Spleen (tissue), 11 donors: ENCODE data around the gene LRRC7. TPM values are rescaled to one million over a fixed set of nuclear protein-coding genes. Genes with fewer than 3 reads are reported as not detected.

Experiments
- DNase-seq: peaks from one replicate; pipeline ENCODE4 v3.0.0-alpha.2; 2020
- H3K27ac ChIP-seq, 8 donors: fragments of 200-600 bp; sonication (generic) in 7 of 8; 1 replicate in 4 of 8; 2 replicates in 4 of 8; pipeline versions ENCODE4 v1.5.0 to v1.8.0; 2016 to 2021; ENCODE audit warnings: inconsistent platforms in 4 of 8, mild to moderate bottlenecking in 4 of 8, moderate library complexity in 1 of 8
- H3K27me3 ChIP-seq, 7 donors: fragments of 200-600 bp; sonication (generic) in 6 of 7; replicated peaks in 1 of 7; 1 replicate in 4 of 7; 2 replicates in 3 of 7; pipeline versions ENCODE4 v1.5.0 to v1.8.0; 2016 to 2021; ENCODE audit warnings: inconsistent platforms in 3 of 7, mild to moderate bottlenecking in 1 of 7
- H3K36me3 ChIP-seq, 6 donors: fragments of 200-600 bp; sonication (generic) in 5 of 6; 1 replicate in 4 of 6; 2 replicates in 2 of 6; pipeline versions ENCODE4 v1.5.0 to v1.8.0; 2016 to 2021; ENCODE audit warnings: inconsistent platforms in 2 of 6
- H3K4me1 ChIP-seq, 6 donors: fragments of 200-600 bp; sonication (generic) in 5 of 6; 1 replicate in 3 of 6; 2 replicates in 3 of 6; pipeline versions ENCODE4 v1.5.0 to v1.8.0; 2016 to 2021; ENCODE audit warnings: inconsistent platforms in 3 of 6
- H3K4me3 ChIP-seq, 8 donors: fragments of 200-600 bp; sonication (generic) in 7 of 8; 1 replicate in 4 of 8; 2 replicates in 4 of 8; pipeline versions ENCODE4 v1.5.0 to v1.8.0; 2016 to 2021; ENCODE audit warnings: inconsistent platforms in 4 of 8, mild to moderate bottlenecking in 4 of 8, moderate library complexity in 2 of 8
- H3K9me3 ChIP-seq, 8 donors: fragments of 200-600 bp; sonication (generic) in 7 of 8; 1 replicate in 4 of 8; 2 replicates in 4 of 8; pipeline versions ENCODE4 v1.5.0 to v1.8.0; 2016 to 2021; ENCODE audit warnings: inconsistent platforms in 4 of 8
- POLR2A ChIP-seq, 3 donors: fragments of 450-650 bp; IDR thresholded peaks; one replicate each; pipeline ENCODE4 v1.5.1; 2017; ENCODE audit warnings: antibody characterized with exemption in 3 of 3, mild to moderate bottlenecking in 1 of 3
- POLR2AphosphoS5 ChIP-seq, 3 donors: sonication (generic); formaldehyde crosslinking; IDR thresholded peaks; one replicate each; pipeline ENCODE4 v1.5.1; 2017; ENCODE audit warnings: antibody characterized with exemption in 3 of 3
- WGBS, 5 donors: extraction: QIAGEN DNeasy Blood & Tissue Kit in 3 of 5; methylation state at CpG; one replicate each; pipeline versions ENCODE4 v1.1.5 to v1.1.7; 2013 to 2018; 5-methylcytosine and 5-hydroxymethylcytosine counted together
- intact Hi-C: fragments of 100-400 bp; cut with DNase I; formaldehyde crosslinking; loops from one replicate; pipeline ENCODE4 v1.15.0; 2023; ENCODE audit warnings: low total_unique reads
- polyA plus RNA-seq, 3 donors: library from polyadenylated mRNA; stranded (reverse); fragments of 200-250 nt; gene quantifications; one replicate each; pipeline ENCODE4 v1.2.1, GENCODE V29; 2013
- total RNA-seq, 7 donors: library from RNA; depleted of rRNA in 3 of 7; stranded (reverse); fragments of >200 nt in 3 of 7; fragmentation: NEBNext Ultra II Directional in 4 of 7; extraction: Animal tissue kit (Norgen Biotek cat#: 25700) in 4 of 7; gene quantifications; one replicate each; pipeline versions ENCODE4 v1.1.0 to v1.2.1, GENCODE V29; 2016 to 2021
- TF ChIP-seq, protein P1 (sequence below), 11 experiments: fragments of 200-600 bp in 7 of 11; fragments of 450-650 bp in 4 of 11; sonication (generic) in 4 of 11; IDR thresholded peaks in 8 of 11; conservative IDR thresholded peaks in 3 of 11; 1 replicate in 7 of 11; 2 replicates in 4 of 11; pipeline versions ENCODE4 v1.4.0 to v1.8.0; 2016 to 2021; ENCODE audit warnings: antibody characterized with exemption in 11 of 11, inconsistent platforms in 4 of 11, mild to moderate bottlenecking in 1 of 11
- donor health status: healthy with polysubstance abuse.
- donor health status: DM: no; HTN: no; CAD: no; lungs with moderate emphysema.
- donor health status: DM: no; HTN: no; CAD: no.
- donor health status: Bipolar disorder and iron deficiency.
- donor health status: healthy.
- donor health status: DM: no; HTN: no; CAD: no.
- donor health status: DM: yes; HTN: yes; CAD: no.

The LRRC7 gene
- total and polyA plus RNA-seq, 10 donors, result 0.02 to 0.63 (median 0.13) TPM; not detected in 4

DNA sequence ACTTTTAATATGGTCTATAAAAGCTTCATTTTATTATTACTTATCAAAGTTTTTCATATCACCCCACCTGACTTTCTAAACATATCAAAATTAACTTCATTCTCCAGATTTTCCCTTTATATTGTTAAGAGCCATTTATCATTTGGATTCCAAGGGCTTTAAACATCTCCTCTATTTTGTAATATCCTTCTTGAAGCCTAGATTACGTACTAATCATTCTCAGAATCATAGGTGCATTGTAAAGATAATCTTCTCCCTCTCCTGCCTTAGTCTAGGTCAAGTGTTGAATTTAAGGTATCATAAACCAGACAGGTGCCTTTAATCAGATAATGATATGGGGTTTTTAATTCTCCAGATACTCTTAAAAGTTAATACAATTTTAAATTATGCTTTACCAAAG, 509.3 kb downstream of the LRRC7 start:
- intact Hi-C loops, result no loop called here
- Histone ChIP-seq H3K27me3 (no peaks in the 10 kb centered on the region), H3K4me3 (no peak overlapping the region), H3K9me3 (no peaks in the 10 kb centered on the region), H3K4me1 (no peaks in the 10 kb centered on the region), H3K27ac (no peak overlapping the region), H3K36me3 (no peaks in the 10 kb centered on the region)
- TF ChIP-seq, protein P1, sequence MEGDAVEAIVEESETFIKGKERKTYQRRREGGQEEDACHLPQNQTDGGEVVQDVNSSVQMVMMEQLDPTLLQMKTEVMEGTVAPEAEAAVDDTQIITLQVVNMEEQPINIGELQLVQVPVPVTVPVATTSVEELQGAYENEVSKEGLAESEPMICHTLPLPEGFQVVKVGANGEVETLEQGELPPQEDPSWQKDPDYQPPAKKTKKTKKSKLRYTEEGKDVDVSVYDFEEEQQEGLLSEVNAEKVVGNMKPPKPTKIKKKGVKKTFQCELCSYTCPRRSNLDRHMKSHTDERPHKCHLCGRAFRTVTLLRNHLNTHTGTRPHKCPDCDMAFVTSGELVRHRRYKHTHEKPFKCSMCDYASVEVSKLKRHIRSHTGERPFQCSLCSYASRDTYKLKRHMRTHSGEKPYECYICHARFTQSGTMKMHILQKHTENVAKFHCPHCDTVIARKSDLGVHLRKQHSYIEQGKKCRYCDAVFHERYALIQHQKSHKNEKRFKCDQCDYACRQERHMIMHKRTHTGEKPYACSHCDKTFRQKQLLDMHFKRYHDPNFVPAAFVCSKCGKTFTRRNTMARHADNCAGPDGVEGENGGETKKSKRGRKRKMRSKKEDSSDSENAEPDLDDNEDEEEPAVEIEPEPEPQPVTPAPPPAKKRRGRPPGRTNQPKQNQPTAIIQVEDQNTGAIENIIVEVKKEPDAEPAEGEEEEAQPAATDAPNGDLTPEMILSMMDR (IDR thresholded peaks at IDR 0.05 in 8 of 11, conservative IDR thresholded peaks at IDR 0.05 in 3 of 11), result no peak
- TF ChIP-seq POLR2A (IDR thresholded peaks at IDR 0.05) (no peak), POLR2AphosphoS5 (IDR thresholded peaks at IDR 0.05) (no peak)
- no peak for DNase-seq
- 43 to 77% (median 67%) methylated on average over 1 of the region's 1 CpG for WGBS, 5 donors

DNA sequence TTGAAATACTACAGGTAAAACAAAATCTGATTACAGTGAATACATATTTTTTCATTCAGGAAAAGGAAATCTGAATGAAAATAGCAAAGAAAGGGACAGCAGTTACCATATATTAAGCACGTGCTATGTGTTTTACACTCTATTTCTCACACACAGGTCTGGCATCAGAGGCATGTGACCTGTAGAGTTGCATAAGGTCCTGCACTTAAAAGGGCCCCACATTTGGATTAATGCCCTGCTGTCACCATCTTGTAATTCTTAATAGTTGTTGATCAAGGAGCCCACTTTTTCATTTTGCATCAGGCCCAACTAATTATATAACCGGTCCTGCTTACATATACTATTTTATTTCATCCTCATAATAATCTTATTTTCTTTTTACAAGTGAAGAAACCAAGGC, 511.8 kb downstream of the LRRC7 start:
- 43 to 89% (median 84%) methylated on average over 2 of the region's 2 CpGs for WGBS, 5 donors

DNA sequence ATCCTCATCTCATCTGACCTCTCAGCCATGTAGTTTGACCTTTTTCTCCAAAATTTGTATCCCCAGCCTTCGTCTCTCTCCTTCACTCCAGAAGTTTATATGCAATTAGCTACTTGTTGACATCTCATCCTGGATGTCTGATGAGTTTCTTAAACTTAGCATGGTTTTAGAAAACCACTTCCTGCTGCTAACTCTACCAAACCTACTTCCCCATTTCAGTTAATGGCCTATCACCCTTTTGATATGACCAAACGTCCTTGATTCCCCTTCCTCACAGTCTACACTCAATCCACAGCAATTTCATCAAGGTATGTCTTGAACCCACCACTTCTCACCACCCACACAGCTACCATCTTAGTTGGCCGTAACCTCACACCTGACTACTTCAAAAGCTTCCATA, 515.8 kb downstream of the LRRC7 start:
- no peak for DNase-seq
- Histone ChIP-seq H3K4me3 (no peak overlapping the region), H3K27me3 (no peaks in the 10 kb centered on the region), H3K4me1 (no peaks in the 10 kb centered on the region), H3K36me3 (no peaks in the 10 kb centered on the region), H3K9me3 (peaks cover 0 to 9% (median 0%) of the 10 kb centered on the region in 8 donors), H3K27ac (no peak overlapping the region)
- intact Hi-C loops, result no loop called here
- TF ChIP-seq POLR2A (IDR thresholded peaks at IDR 0.05) (no peak), POLR2AphosphoS5 (IDR thresholded peaks at IDR 0.05) (no peak)
- TF ChIP-seq, protein P1 (IDR thresholded peaks at IDR 0.05 in 8 of 11, conservative IDR thresholded peaks at IDR 0.05 in 3 of 11), result no peak
- WGBS, 5 donors, result 42 to 44% (median 43%) methylated on average over 3 of the region's 3 CpGs

More for the DNA sequence above, 511.8 kb downstream of the LRRC7 start:
- Histone ChIP-seq H3K27ac (no peak overlapping the region), H3K4me1 (no peaks in the 10 kb centered on the region), H3K9me3 (peaks cover 0 to 9% (median 0%) of the 10 kb centered on the region in 8 donors), H3K36me3 (no peaks in the 10 kb centered on the region), H3K27me3 (no peaks in the 10 kb centered on the region), H3K4me3 (no peak overlapping the region)
- no peak for TF ChIP-seq POLR2A (IDR thresholded peaks at IDR 0.05)
- TF ChIP-seq POLR2AphosphoS5 (IDR thresholded peaks at IDR 0.05), result no peak
- TF ChIP-seq, protein P1 (IDR thresholded peaks at IDR 0.05 in 8 of 11, conservative IDR thresholded peaks at IDR 0.05 in 3 of 11), result no peak
- DNase-seq, result no peak
- intact Hi-C loops, result no loop called here

DNA sequence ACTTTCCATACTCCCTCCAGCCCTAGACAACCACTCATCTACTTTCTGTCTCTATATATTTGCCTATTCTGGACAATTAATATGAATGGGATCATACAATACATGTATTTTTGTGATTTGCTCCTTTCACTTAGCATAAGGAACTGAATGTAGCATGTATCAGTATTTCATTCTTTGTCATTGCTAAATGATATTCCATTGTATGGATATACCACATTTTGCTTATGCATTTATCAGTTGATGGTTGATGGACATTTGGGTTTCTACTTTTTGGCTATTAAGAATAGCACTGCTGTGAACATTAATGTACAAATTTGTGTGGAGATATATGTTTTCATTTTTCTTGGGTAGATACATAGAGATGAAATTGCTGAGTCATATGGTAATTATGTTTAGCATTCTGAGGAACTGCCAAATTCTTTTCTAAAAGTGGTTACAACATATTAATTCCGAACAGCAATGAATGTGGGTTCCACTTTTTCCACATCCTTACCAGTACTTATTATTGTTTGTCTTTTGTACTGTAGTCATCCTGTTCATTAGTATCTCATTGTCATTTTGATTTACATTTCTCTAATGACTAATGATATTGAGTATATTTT, 516.7 kb downstream of the LRRC7 start:
- Histone ChIP-seq H3K27me3 (no peaks in the 10 kb centered on the region), H3K36me3 (no peaks in the 10 kb centered on the region), H3K27ac (no peak overlapping the region), H3K9me3 (peaks cover 0 to 9% (median 0%) of the 10 kb centered on the region in 8 donors), H3K4me3 (no peak overlapping the region), H3K4me1 (no peaks in the 10 kb centered on the region)
- WGBS, 5 donors, result 60 to 87% (median 73%) methylated on average over 1 of the region's 1 CpG
- no peak for TF ChIP-seq POLR2AphosphoS5 (IDR thresholded peaks at IDR 0.05)
- TF ChIP-seq POLR2A (IDR thresholded peaks at IDR 0.05), result no peak
- TF ChIP-seq, protein P1 (IDR thresholded peaks at IDR 0.05 in 8 of 11, conservative IDR thresholded peaks at IDR 0.05 in 3 of 11), result no peak
- DNase-seq, result no peak
- intact Hi-C loops, result no loop called here
